Thyroid gland (tissue), 4 donors: ENCODE results near the gene PIGX.

Experiments used
- CTCF ChIP-seq, 6 experiments: fragments of 200-600 bp in 3 of 6; fragments of 450-650 bp in 3 of 6; sonication (generic) in 3 of 6; IDR thresholded peaks; one replicate each; pipeline ENCODE4 v1.5.1; 2016 to 2019; ENCODE audit warnings: antibody characterized with exemption in 6 of 6, mild to moderate bottlenecking in 2 of 6, inconsistent platforms in 1 of 6, moderate library complexity in 1 of 6
- POLR2A ChIP-seq, 2 donors: fragments of 450-650 bp; IDR thresholded peaks; one replicate each; pipeline ENCODE4 v1.6.1; 2017; ENCODE audit warnings: antibody characterized with exemption in 2 of 2, mild to moderate bottlenecking in 2 of 2, moderate library complexity in 1 of 2

GRCh38 chr3:196756732-196757131, 44.6 kb downstream of the PIGX start:
- TF ChIP-seq CTCF (IDR thresholded peaks at IDR 0.05) (no peak), POLR2A (IDR thresholded peaks at IDR 0.05) (no peak)
